HG03103 (cell line): ENCODE measurements around the gene IL34.

Source experiments
- ATAC-seq: cut with Tn5 transposase; IDR thresholded peaks from one replicate; pipeline ENCODE4 v1.9.1; 2021; ENCODE audit warnings: low read depth; ENCODE audit not compliant: unreplicated experiment

The IL34 gene

DNA sequence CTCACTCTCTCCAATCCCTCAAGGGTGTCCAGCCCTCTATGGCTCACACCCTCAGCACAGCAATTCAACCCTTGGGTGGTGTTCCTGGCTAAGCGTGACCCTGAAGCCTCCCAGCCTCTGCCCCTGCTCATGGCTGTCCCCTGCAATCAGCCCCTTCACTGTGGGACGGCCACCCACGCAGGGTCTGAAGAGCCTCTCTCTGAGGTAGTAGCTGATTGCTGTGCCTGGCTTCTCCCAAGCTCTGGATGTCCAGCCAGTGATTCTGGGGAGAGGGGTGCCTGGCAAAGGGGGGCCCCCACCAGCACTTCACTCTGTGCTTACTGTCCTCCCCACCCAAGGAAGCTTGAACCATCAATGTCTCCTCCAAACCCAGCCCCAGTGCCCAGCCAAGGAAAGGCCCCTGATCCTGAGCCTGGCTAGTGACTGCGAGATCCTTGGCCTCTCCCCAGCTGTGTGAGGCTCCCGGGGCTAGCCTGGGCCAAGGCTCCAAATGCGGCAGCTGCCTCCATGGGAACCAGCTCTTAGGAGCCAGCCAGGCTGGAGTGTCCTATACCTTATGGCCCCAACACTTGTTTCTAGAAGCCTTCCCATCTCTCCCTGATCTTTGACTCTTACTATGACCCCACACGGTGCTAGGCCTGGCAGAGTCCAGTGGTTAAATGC is 29.6 kb downstream of the IL34 start:
- no peak for ATAC-seq

DNA sequence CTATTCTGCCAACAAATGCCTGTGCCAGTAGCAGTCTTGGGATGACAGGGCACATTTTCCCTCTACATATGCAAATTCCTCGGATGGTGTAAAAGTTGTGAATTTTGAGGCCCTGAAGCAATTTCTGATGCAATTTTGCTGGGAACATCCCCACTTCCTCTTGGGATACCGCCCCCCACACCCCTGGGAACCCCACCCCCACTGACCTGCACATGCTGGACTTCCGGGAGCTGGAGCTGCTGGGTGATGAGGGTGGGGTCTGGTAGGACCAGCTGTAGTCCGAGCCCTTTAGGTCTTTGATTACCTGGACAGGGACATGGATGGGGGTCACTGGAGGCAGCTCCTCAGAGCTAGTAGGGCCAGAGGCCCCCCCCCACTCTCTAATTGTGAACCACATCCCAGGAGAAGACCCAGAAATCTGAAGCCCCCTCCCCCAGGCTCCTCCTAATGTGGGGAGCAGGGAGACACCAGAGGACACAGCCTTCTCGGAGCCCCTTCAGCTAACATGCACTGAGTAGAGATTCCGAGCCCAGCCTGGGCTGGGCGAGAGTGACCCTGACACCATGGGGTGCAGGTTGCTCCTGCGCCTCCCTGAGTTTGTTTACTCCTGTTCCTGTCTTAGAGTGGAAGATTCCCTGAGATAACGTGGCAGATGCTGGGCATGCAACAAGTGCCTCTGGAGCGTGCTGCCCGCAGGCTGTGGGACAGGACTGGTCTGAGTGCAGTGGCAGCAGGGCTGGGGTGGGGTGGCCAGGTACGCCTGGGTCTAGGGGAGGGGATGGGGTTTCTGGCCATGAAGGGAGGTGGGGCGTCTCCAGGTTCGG is 30.5 kb downstream of the IL34 start:
- ATAC-seq: no peak

DNA sequence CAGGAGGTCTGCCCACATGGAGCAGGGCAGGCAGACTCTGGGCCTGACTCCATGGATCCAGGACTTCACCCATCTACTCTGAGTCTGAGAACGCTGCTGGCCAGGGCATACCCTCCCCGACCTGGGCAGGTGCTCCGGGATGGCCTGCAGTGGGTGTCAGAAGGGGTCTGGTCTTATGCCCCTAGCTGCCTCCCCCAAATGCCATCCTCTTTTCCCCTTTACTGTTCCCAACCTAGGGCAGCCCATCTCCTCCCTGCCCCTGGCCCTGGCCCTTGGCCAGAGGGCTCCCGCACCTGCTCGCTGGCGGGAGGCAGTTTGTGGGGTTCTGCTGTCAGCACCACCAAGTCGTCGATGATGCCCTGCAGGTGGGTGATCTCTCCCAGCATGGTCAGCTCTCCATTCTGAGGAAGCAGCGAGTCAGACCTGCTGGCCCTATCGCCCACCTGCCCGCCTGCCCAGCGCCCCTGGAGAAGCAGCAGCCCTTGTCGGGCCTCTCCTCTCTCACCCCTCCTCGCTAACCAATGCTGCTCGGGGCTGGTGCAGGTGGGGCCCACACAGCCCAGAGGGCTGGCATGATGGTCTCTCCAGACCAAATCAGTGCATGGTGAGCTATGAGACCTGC is 31.3 kb downstream of the IL34 start:
- no peak for ATAC-seq

DNA sequence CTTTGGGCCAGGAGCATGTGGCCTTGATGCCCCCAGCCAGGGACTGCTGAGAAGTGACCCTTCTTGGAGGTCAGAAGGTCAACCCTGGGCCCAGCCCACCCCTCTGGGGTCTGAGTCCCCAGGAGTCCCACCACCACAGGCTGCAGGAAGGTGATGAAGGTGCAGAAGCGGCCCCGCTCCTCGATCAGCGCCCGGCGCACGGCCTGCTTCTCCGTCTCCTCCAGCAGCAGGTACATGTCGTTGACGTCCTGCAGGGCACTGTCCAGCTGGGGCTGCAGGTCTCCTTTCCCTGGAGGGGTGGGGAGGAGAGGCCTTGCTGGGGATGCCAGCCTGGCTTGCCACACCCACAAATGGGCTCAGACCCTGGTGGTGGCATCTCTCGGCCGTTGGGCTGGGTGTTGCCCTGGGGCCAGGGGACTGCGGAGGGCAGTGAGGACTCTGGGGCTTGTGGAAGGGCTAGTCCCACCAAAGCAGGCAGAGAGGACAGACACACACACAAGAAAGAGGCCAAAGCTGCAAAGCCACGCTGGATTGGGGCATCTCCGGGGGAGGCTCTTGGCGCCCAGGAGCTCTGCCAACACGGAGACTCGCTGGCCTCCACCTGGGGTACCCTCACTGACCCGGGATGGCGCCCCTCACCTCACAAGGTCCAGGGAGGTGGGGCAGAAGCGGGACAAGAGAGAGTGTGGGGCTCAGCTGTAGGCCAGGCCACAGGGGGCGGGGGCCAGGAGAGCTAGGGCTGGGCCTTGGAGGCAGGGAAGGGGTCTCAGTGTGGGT is 31.9 kb downstream of the IL34 start:
- no peak for ATAC-seq

DNA sequence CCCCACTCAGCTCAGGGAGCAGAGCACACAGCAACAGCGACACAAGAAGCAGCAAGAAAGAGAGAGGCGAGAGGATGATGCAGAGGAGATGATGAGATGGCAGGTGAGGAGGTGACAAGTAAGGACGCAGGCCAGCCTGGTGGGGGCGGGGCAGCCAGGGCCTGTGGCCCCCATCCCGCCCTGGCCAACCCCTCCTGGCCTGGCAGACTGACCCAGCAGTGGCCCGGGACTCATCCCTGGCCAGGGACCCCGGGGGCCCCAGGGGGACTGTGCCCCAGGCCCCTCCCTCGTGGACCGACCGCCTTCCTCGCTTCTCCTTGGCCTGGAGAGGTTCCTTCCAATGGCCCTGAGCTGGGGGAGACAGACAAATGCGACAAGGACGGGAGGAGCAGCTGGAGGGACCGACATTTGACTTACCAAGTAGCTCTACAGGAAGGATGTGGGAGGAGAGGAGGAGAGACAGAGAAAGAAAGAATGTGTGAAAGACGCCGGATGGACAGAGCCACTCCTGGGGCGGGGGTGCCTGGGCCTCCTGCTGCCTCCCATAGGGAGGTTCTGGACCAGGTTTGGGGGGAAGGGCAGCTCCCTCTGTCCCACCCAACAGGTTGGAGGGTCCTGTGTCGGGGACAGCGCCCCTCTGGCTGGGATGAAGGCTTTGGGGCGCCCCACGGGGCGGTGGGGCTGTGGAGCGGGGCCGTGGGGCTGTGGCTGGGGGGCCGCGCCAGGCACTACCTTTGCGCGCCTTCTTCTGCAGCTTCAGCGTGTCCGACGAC is 32.7 kb downstream of the IL34 start:
- ATAC-seq: no peak

DNA sequence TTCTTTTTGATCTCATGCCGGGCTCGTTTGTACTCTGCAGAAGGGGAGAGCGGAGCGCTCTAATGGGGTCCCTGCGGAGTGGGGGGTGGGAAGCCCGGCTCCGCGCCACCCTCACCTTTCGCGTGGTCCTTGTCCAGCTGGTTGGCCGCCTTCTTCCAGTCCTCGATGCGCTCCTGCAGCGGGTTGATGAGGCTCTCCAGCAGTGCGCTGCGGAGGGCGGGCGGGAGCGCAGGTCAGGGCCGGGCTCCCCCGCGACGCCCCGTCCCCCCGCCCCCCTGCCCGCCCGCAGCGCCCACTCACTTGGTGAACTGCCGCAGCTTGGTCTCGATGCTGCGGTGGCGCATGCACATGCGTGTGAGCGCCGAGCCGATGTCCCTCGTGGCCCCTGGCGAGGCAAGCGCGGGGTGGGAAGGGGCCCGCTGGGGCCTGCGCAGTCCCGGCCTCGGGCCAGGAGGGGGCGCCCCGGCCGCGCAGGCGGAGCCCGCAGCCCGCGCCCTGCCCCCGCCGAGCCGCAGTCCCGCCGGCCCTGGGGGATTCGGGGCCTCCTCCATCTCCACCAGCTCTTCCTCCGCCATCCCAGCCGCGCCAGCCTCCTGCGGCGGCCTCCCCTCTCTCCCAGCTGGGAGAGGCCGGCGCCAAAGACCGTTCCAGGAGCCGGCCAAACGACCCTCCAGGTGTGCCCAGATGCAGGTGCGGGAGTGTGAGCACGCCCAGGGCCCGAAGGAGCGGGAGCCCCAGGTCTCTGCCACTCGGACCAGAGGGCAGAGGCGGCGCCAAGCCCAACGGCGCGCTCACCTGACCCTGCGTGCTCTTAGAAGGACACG is 33.5 kb downstream of the IL34 start:
- no peak for ATAC-seq

DNA sequence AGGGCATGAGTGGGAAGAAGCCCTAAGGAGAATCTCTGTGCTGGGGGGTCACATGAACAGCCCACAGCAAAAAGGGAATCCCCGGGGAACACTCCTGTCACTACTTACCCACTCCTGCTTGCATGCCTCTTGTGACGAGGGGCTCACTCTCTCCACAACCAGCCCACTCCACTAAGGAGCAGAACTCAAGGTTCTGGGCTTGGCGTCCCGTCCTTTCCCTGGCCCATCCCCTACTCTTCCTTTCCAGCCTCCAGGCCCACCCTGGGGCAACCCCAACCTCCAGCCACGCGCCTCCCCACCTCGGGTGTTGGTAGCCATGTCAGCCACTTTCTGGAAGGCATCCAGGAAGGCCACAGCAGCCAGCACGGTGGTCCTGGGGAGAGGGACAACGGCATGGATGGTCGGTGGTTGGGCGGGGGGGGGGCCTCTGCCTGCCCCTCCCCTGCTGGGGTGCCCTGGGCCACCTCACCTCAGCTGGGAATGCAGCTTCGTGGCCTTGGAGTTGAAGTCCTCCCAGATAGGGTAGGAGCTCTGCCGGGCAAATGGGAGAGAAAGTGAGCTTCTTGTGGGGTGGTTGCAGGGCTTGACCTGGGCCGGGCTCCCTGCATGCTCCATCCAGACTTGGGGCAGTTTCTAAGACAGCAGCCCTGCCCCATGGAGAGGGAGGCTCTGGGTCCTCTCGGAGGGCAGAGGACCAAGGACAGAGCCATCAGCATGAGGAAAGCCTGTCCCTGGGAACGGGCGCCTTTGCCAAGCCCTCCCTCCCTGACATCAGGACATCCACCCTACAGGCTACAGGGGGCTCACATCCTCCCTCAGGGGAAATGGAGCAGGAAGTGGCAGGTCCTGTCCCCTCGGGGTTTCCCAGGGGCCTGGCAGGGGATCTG is 34.4 kb downstream of the IL34 start:
- ATAC-seq: no peak

DNA sequence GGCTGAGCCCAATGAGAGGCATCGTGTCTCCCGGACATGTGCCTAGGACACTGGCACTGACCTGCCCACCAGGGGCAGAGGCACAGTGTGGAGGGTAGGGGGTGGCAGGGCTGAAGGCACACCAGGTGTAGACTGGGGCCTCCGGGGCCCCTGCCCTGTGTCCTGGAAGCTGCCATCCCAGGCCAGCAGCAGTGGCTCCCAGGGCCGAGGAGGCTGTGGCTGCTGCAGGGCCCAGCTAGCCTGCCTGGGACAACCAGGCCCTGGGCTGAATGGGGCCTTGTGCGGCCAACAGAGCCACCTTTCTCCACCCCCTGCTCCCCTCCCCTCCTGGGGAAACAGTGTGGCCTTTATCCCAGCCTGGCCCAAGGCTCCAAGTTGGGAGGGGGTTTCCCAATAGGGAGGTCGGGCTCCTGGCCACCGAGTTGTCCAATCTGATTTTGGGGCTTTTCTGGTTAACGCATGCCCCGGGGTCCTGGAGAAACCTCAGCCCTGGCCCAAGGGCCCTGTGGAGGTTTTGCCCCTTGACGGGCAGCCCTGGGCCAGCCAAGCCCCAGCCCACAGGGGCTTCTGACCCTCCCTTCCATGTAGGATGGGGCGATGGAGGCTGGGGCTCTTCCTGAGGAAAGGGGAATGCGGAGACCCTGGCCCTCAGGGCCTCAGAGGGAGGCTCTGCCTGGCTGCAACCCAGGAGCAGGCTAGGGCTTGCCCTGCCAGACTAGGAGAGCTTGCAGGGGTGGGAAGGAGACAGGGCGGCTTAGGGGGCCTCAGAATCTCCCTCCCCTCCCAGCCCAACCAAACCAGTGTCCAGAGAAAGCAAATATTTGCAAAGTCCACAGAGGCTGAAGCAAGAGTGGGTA is 35.3 kb downstream of the IL34 start:
- ATAC-seq: no peak

DNA sequence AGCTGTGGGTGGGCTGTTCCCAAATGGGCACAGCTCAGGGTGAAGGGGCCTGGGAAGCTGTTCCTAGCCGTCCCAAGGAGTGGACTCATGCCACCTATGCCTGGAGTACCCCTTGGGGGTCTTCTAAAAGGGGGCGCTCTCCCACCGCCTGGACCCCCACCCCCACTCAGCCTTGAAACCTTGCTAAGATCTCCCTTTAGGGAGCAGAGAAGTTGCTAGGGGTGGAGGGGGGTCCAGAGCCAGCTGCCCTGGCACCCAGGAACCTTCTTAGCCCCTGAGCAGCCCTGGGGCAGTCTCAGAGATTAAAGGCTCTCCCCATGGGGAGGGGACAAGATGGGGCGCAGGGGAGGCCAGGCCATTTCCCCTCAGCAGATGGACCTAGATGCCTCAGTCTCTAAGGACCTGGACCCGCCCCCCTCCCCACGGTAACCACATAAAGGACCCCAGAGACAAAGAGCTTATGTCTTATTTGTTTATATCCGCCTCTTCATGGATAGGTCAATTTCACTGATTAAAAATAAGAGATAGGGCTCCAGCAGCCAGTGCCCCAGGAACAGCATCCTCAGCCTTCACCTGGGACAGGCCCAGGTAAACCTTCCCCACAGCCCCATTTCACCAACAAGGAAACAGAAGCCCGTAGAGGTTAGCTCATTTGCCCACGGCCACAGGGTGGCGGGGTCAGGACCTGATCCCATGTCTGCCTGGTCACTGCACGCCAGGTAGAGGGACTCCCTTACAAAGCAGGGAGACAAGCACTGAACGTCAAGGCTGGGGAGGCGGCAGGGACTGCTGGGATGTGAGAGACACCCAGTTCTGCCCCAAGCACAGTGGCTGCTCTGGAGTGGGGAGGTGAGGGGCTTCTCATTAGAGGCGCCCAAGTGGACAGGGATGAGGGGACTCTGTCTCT is 36.1 kb downstream of the IL34 start:
- ATAC-seq: no peak

DNA sequence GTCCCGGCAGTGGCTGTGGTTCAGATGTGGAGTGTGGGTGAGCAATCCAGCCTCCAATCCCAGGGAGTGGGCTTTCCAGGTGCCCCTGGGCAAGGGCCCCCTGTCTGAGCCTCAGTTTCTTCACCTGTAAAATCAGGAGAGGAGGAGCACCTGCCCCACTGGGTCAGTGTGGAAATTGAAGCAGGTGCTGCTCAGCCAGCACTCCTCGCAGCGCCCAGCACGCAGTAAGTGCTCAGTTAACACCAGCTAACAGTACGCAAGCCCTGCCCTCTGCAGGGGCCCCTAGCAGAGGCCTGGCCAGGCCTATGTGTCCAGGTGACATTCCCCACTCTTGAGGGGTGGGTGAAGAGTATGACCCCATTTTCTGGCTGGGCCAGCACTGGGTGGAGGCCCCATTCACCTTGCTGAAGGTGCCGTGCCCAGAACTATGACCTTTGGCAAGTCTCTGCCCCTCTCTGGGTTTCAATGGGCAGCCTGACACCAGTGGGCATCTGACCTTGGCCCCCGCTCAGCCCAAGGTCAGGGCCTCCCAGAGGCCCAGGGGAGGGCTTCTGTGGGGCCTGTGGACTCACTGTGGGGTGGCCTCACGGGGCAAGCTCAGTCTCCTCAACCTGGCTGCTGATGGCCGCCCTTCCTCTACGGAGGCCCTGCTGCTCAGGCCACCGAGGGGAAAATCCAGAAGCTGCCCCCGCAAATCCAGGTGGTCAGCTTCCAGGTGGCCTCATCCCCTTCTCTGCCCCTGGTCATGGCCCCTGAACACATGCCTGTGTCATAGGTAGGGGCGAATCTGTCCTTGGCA is 37.0 kb downstream of the IL34 start:
- ATAC-seq: no peak

DNA sequence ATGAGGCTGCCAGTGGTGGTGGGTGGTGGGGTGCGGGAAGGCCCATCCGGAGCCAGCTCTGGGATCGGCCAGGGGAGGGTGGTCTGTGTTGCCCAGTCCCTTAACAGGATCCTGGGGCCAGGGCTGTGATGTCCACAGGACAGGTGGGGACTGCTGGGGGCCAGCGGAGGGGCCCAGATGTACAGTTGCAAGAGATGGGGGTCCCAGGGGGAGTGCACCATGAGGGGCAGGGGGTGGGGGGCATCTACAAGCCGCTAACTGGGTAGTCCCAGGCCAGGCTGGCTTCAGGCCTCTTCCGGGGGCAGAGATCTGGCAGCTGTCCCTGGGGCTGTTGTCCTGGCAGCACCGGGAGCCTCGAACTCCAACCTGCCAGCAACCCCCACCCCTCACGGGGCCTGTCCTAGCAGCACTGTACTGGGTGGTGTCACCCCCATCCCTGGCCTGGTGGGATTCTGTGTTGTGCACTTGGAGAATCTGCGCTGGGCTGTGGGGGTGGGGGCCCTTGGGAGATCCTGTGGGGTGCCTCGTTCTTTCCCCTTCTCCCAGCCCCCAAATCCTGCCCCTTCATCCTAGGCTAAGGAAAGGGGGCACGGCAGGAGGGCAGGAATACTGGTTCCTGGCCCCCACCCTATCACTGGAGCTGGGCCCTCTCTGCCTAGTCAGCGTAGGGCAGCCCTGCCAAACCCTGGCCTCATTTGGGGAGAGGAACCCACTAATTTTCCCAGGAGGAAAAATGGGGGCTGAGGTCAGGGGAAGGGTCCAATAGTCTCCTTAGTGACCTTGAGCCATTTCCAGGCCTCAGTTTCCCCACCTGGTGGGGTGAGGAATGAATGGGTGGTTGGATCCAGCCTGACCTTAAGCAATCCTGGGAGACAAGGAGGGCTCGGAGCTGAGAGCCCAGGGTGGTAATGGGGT is 38.0 kb downstream of the IL34 start:
- ATAC-seq: no peak

DNA sequence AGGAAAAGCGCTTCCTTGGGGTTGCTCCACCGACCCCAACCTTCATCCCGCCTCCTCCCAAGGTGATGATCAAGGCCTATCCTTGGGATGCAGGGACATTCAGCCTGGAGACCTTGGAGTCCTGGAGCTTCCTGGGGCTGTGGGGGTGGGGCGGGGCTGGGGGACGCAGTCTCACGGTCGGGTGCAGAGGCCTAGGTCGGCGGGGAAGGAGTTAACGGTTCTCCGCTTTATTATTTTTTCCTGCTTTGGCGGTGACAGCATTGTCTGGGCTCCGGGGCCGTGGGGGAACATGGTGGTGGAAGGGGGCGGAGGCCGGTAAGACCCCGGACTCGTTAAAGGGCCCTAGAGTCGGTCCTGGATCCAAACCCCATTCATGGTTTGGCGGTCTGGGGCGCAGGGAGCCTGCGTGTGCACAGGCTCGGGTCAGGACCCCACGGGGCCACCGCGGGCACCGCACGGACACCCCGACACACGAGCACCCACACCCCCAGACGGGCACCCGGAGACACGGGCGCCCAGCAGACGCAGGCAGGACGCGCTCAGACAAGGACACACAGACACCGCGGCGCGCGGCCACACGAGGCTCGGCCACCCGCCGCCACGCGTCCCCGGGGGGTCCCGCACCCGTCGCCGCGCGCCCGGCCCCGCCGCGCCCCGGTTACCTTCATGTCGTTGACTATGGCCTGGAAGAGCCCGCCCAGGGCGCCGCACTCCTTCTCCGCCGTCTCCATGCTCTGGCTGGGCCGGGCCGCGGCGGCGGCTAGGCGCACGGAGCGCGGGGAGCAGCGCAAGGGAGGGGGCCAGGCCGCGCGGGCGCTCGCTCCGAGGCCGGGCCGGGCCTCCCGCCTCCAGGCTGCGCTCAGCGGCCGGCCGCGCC is 38.9 kb downstream of the IL34 start:
- no peak for ATAC-seq

DNA sequence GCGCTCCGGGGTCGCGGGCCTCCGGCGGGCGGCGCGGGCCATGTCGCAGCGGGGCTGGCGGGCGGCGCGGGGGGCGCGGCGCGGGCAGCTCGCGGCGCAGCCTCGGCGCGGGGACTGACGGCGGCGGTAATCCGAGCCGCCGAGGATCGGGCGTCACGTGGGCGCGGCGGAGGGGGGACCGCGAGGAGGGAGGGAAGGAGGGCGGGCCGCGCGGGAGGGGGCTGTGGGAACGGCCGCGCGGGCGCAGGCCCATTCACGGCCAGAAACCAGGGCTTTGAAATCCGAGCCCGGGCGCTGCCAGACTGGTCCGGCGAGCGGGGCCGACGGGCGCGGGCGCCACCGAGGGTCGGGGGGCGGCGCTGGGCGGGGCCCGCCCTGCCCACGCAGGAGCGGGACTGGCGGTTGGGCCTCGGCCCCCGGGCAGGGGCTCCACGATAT is 39.6 kb downstream of the IL34 start, which contains the start of gene MTSS2:
Gene MTSS2, minus strand, starts transcription at position 116 of the 438 bp plus-strand sequence. CDS start 262 bp downstream, outside the sequence.
- ATAC-seq: no peak
